ENCODE results near the gene MIGA2. TPM values are rescaled to one million over a fixed set of nuclear protein-coding genes. Genes with fewer than 3 reads are reported as not detected.

The MIGA2 gene
- total RNA-seq, 2 experiments from 2014 or later = 53.2 to 56.9 TPM

- H3K27me3 Mint-ChIP-seq = no peaks in the 10 kb centered on the region
- H3K4me3 Mint-ChIP-seq = no peak overlapping the region
- peaks cover 15% of the 10 kb centered on the region for H3K4me1 Mint-ChIP-seq (ENCODE audit: low read depth)
- CTCF ChIA-PET = interaction anchor here (0.7 kb wide), 1 partner anchor 96 kb away, joined by 3 read pairs; no protein-coding TSS in a partner anchor
- TF ChIP-seq, protein P1, sequence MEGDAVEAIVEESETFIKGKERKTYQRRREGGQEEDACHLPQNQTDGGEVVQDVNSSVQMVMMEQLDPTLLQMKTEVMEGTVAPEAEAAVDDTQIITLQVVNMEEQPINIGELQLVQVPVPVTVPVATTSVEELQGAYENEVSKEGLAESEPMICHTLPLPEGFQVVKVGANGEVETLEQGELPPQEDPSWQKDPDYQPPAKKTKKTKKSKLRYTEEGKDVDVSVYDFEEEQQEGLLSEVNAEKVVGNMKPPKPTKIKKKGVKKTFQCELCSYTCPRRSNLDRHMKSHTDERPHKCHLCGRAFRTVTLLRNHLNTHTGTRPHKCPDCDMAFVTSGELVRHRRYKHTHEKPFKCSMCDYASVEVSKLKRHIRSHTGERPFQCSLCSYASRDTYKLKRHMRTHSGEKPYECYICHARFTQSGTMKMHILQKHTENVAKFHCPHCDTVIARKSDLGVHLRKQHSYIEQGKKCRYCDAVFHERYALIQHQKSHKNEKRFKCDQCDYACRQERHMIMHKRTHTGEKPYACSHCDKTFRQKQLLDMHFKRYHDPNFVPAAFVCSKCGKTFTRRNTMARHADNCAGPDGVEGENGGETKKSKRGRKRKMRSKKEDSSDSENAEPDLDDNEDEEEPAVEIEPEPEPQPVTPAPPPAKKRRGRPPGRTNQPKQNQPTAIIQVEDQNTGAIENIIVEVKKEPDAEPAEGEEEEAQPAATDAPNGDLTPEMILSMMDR (IDR thresholded peaks at IDR 0.05) = no peak
- H3K9me3 Mint-ChIP-seq = no peaks in the 10 kb centered on the region
- H3K4me1 ChIP-seq (ENCODE audit: insufficient read depth, low read length) = peaks cover 14% of the 10 kb centered on the region
- POLR2A ChIA-PET = no interaction called here
- DNase-seq (no peak), ATAC-seq (ENCODE audit: poor library complexity) (no peak)
- no peaks in the 10 kb centered on the region for H3K27me3 ChIP-seq (ENCODE audit: control insufficient read depth in 1 of 2, insufficient read depth in 2 of 2, low read length in 2 of 2)
- intact Hi-C loops (cut with DNase I, micrococcal nuclease) = no loop called here
- H3K27ac ChIP-seq (ENCODE audit: low read depth in 1 of 2, low read length in 2 of 2) = no peak overlapping the region
- no peak overlapping the region for H3K27ac Mint-ChIP-seq
- H3K4me3 ChIP-seq (ENCODE audit: low read length) = no peak overlapping the region
- H3K36me3 Mint-ChIP-seq (ENCODE audit: low read depth) = peaks cover 30% of the 10 kb centered on the region
- no peaks in the 10 kb centered on the region for H3K9me3 ChIP-seq (ENCODE audit: control insufficient read depth in 1 of 2, insufficient read depth in 1 of 2, low read length in 2 of 2)
- H3K36me3 ChIP-seq (ENCODE audit: insufficient read depth, low read length) = peaks cover 16% of the 10 kb centered on the region
Measured at GRCh38 chr9:129021091-129021490, 15.3 kb upstream of the MIGA2 start.

GRCh38 chr9:129022037-129022436, 14.4 kb upstream of the MIGA2 start:
- TF ChIP-seq, protein P1 (IDR thresholded peaks at IDR 0.05) = no peak
- ChIA-PET CTCF (no interaction called here), POLR2A (interaction anchor here (0.6 kb wide), 1 partner anchor 811 kb away, joined by 3 read pairs; no protein-coding TSS in a partner anchor)
- Mint-ChIP-seq H3K4me3 (no peak overlapping the region), H3K9me3 (no peaks in the 10 kb centered on the region), H3K27ac (no peak overlapping the region), H3K4me1 (ENCODE audit: low read depth) (peaks cover 20% of the 10 kb centered on the region), H3K36me3 (ENCODE audit: low read depth) (peaks cover 20% of the 10 kb centered on the region), H3K27me3 (no peaks in the 10 kb centered on the region)
- intact Hi-C loops (cut with DNase I, micrococcal nuclease) = no loop called here
- Histone ChIP-seq H3K27ac (ENCODE audit: low read depth in 1 of 2, low read length in 2 of 2) (no peak overlapping the region), H3K36me3 (ENCODE audit: insufficient read depth, low read length) (peaks cover 16% of the 10 kb centered on the region), H3K4me3 (ENCODE audit: low read length) (no peak overlapping the region), H3K9me3 (ENCODE audit: control insufficient read depth in 1 of 2, insufficient read depth in 1 of 2, low read length in 2 of 2) (no peaks in the 10 kb centered on the region), H3K4me1 (ENCODE audit: insufficient read depth, low read length) (peaks cover 23% of the 10 kb centered on the region), H3K27me3 (ENCODE audit: control insufficient read depth in 1 of 2, insufficient read depth in 2 of 2, low read length in 2 of 2) (no peaks in the 10 kb centered on the region)
- DNase-seq (no peak), ATAC-seq (ENCODE audit: poor library complexity) (no peak)

- Histone ChIP-seq H3K27ac (ENCODE audit: low read depth in 1 of 2, low read length in 2 of 2) (no peak overlapping the region), H3K4me3 (ENCODE audit: low read length) (no peak overlapping the region), H3K36me3 (ENCODE audit: insufficient read depth, low read length) (peaks cover 12% of the 10 kb centered on the region), H3K27me3 (ENCODE audit: control insufficient read depth in 1 of 2, insufficient read depth in 2 of 2, low read length in 2 of 2) (no peaks in the 10 kb centered on the region), H3K4me1 (ENCODE audit: insufficient read depth, low read length) (peaks cover 31% of the 10 kb centered on the region), H3K9me3 (ENCODE audit: control insufficient read depth in 1 of 2, insufficient read depth in 1 of 2, low read length in 2 of 2) (no peaks in the 10 kb centered on the region)
- H3K9me3 Mint-ChIP-seq = no peaks in the 10 kb centered on the region
- no peaks in the 10 kb centered on the region for H3K27me3 Mint-ChIP-seq
- TF ChIP-seq, protein P1 (IDR thresholded peaks at IDR 0.05) = no peak
- H3K4me3 Mint-ChIP-seq = no peak overlapping the region
- peaks cover 26% of the 10 kb centered on the region for H3K4me1 Mint-ChIP-seq (ENCODE audit: low read depth)
- DNase-seq (peak in 1 of 14 experiments; percentile 18), ATAC-seq (ENCODE audit: poor library complexity) (no peak)
- POLR2A ChIA-PET = no interaction called here
- peaks cover 10% of the 10 kb centered on the region for H3K36me3 Mint-ChIP-seq (ENCODE audit: low read depth)
- no peak overlapping the region for H3K27ac Mint-ChIP-seq
- CTCF ChIA-PET = no interaction called here
- intact Hi-C loops (cut with DNase I, micrococcal nuclease) = no loop called here
Measured at GRCh38 chr9:129023036-129023907, 13.2 kb upstream of the MIGA2 start.
